ENCODE data around the gene CD74.
A peak's percentile ranks its signal among the peaks of the same experiment; 100 is the strongest.

CD74 gene

DNA sequence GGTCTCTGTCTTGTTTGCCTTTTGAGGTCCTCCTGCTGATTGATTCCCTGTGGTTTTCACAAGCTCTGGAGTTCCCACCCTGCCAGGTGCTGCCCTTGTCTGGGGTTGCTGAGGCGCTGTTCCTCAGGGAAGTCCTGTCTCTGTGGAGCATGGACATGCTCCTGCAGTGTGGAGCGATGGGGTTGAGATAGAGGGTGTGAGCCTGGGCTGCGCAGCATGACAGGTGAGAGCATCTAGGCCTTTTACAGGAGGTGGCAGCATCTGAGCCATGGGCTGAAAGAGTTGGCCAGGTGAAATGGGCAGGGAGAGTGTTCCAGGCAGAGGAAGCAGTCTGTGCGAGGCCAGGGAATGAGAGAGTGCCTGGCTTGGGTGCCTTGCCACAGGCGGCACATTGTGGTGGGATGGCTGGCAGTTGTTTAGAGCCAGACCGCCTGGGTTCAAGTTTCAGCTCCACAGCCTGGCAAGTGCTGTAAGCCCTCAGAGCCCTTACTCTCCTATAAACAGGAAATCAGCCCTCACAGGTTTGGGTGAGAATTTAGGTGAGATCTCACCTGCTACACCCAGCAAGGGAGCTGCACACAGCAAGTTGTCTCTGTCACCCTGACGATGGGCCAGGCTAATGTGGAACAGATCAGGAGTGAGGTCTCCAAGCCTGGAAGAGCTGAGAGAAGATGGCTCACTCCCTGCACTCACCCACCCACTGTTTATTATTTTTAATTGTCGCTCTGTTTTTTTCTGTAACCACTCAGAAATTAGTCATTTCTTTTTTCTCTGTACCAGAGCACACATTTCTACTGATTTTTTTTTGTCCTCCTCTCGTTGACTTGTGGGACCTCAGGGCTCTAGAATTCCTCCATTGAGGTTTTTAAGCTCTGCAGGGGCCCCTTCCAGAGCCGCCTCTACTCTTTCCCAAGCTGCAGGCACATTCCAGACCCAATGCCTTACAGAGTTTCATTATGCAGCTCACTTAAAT, 35.6 kb downstream of the CD74 start:
- Mint-ChIP-seq H3K9me3 (no peaks in the 10 kb centered on the region), H3K4me1 (peaks cover 39% of the 10 kb centered on the region), H3K27ac (peak overlapping the region; percentile 91), H3K36me3 (peaks cover 100% of the 10 kb centered on the region), H3K4me3 (no peak overlapping the region)
- DNase-seq (ENCODE audit: low spot score in 2 of 2) (no peak), ATAC-seq (peak; percentile 67)

DNA sequence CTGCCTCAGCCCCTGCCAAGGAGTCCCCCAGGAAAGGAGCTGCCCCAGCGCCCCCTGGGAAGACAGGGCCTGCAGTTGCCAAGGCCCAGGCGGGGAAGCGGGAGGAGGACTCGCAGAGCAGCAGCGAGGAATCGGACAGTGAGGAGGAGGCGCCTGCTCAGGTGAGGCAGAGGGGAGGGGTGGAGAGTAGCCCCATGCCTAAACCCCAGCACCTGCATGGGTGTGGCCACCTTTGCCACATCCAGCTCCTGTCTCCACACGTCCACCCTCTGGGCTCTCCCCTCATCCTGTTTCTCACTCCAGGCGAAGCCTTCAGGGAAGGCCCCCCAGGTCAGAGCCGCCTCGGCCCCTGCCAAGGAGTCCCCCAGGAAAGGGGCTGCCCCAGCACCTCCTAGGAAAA, 38.1 kb downstream of the CD74 start:
- Mint-ChIP-seq H3K4me3 (no peak overlapping the region), H3K27ac (peak overlapping the region; percentile 91), H3K9me3 (no peaks in the 10 kb centered on the region), H3K36me3 (peaks cover 100% of the 10 kb centered on the region), H3K4me1 (peaks cover 39% of the 10 kb centered on the region)
- DNase-seq (ENCODE audit: low spot score in 2 of 2): no peak
- no peak for ATAC-seq

DNA sequence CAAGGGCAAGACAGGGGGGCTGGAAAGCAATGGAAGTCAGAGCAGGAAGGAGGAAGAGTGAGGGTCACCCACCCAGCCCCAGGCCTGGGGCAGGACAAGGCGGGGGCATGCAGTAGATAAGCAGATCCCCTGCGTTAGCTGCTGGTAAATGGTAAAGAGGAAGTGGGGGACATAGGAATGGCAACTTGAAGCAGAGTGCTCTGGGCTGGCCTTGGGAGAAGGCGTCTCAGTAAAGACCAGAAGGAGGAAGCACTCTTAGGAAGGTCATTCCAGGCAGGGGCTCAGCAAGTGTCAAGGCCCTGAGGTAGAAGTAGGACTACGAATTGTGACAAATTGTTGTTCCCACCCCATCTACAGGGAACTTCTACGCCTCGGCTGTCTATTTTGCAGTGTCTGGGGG, 40.1 kb downstream of the CD74 start:
- peaks cover 30% of the 10 kb centered on the region for H3K4me1 Mint-ChIP-seq
- H3K4me3 Mint-ChIP-seq: no peak overlapping the region
- H3K27ac Mint-ChIP-seq: peak overlapping the region; percentile 87
- H3K9me3 Mint-ChIP-seq: no peaks in the 10 kb centered on the region
- H3K36me3 Mint-ChIP-seq: peaks cover 98% of the 10 kb centered on the region
- DNase-seq (ENCODE audit: low spot score in 2 of 2) (no peak), ATAC-seq (no peak)

DNA sequence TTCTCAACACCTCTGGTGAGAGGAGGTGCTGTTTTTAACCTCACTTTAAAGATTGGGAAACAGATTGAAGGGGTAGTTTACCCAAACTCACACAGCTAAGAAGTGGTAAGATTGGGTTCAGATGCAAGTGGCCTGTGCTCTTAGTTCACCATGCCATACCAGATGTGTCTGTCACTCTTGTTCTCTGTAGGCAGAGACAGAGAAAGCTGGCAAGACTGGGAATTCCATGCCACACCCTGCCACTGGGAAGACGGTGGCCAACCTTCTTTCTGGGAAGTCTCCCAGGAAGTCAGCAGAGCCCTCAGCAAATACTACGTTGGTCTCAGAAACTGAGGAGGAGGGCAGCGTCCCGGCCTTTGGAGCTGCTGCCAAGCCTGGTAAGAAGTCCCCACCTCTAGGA, 44.2 kb downstream of the CD74 start:
- DNase-seq (ENCODE audit: low spot score in 2 of 2) (no peak), ATAC-seq (no peak)
- no peaks in the 10 kb centered on the region for H3K9me3 Mint-ChIP-seq
- H3K4me1 Mint-ChIP-seq: peaks cover 5% of the 10 kb centered on the region
- peak overlapping the region; percentile 54 for H3K27ac Mint-ChIP-seq
- H3K4me3 Mint-ChIP-seq: no peak overlapping the region
- H3K36me3 Mint-ChIP-seq: peaks cover 98% of the 10 kb centered on the region

DNA sequence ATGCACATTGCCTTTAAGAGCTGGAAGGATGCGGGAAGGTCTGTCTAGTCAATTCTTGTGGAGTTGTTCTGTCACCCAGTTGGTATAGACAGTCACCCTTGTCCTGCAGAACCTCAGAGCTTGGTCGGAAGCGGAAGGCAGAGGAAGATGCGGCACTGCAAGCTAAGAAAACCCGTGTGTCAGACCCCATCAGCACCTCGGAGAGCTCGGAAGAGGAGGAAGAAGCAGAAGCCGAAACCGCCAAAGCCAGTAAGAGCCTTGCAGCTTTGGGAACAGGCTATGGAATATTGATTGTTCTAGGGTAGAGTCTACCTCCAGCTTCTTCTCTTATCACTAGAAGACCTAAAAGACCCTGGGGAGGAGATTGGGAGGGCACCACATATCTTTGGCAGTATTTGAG, 48.7 kb downstream of the CD74 start:
- no peak for ATAC-seq

DNA sequence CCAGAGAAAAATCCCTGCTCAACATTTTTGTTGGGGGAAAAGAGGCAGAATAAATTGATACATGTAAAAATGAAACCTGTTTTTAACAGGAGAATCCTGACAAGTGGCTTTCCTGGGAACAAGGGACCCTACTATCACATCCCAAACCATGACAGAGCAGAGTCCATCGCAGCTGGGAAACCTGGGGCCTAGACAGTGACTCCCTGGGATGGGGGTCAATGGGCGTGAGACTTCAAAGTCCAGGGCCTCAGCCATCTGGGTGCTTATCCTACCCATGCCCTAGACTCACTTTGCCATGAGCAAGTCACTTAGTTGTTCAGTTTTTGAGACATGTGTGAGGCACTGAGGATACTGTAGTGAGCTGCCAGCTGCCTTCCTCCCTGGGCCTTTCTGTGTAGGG, 49.5 kb downstream of the CD74 start:
- ATAC-seq (no peak), DNase-seq (ENCODE audit: low spot score in 2 of 2) (no peak)
- Mint-ChIP-seq H3K36me3 (peaks cover 98% of the 10 kb centered on the region), H3K27ac (peak overlapping the region; percentile 63), H3K9me3 (no peaks in the 10 kb centered on the region), H3K4me3 (no peak overlapping the region), H3K4me1 (peaks cover 46% of the 10 kb centered on the region)

More for the DNA sequence above, 48.7 kb downstream of the CD74 start:
- no peak for DNase-seq (ENCODE audit: low spot score in 2 of 2)
- Mint-ChIP-seq H3K9me3 (no peaks in the 10 kb centered on the region), H3K36me3 (peaks cover 96% of the 10 kb centered on the region), H3K4me1 (peaks cover 41% of the 10 kb centered on the region), H3K27ac (no peak overlapping the region), H3K4me3 (no peak overlapping the region)

DNA sequence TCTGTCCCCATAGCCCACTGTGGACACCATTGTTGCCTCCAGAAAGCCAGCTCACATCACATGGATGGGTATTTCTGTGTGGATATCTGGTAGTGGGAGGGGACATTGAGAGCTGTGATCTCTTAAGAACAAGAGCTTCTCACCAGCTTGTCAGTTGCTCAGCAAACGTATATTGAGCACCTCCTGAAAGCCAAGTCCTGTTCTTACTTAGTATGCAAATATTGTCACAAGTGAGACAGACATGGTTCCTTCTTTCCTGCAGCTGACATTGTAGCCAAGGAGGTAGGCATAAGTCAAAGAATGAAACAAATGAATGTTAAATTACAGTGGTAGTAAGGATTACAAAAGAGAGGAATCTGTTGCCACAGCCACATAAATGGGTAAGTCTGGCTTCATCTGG, 51.4 kb downstream of the CD74 start:
- DNase-seq (ENCODE audit: low spot score in 2 of 2): no peak
- H3K9me3 Mint-ChIP-seq: no peaks in the 10 kb centered on the region

DNA sequence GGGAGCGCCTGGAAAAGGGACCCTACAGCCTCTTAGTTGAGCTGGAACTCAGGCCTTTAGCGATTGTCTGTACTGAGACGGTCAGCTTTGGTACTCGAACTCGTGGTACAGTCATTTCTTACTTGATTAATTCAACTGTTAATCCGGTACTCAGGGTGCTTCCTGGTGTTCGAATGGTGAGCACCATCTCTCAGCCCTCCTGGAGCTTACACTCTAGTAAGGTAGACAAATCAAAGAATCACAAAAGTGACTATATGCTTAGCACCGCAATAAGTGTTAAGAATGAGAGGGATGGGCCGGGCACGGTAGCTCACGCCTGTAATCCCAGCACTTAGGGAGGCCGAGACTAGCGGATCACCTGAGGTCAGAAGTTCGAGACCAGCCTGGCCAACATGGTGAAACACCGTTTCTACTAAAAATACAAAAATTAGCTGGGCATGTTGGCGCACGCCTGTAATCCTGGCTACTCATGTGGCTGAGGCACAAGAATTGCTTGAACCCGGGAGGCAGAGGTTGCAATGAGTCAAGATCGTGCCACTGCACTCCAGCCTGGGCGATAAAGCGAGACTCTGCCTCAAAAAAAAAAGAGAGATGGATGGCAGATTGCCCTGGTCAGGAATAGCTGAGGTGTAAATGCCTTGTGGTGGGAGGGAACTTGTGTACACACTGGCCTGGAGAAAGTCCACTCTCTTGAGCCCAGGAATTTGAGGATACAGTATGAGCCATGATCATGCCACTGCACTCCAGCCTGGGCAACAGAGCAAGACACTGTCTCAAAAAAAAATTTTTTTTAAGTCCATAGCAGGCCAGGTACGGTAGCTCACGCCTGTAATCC, 54.2 kb downstream of the CD74 start:
- Mint-ChIP-seq H3K27ac (peak overlapping the region; percentile 93), H3K4me1 (peaks cover 52% of the 10 kb centered on the region), H3K36me3 (peaks cover 55% of the 10 kb centered on the region), H3K9me3 (no peaks in the 10 kb centered on the region), H3K4me3 (peak overlapping the region; percentile 83)
- DNase-seq (ENCODE audit: low spot score in 2 of 2) (no peak), ATAC-seq (peak; percentile 4)

More for the DNA sequence above, 51.4 kb downstream of the CD74 start:
- H3K4me3 Mint-ChIP-seq: no peak overlapping the region
- peaks cover 57% of the 10 kb centered on the region for H3K4me1 Mint-ChIP-seq
- H3K36me3 Mint-ChIP-seq: peaks cover 83% of the 10 kb centered on the region
- peak overlapping the region; percentile 63 for H3K27ac Mint-ChIP-seq
- ATAC-seq: no peak

DNA sequence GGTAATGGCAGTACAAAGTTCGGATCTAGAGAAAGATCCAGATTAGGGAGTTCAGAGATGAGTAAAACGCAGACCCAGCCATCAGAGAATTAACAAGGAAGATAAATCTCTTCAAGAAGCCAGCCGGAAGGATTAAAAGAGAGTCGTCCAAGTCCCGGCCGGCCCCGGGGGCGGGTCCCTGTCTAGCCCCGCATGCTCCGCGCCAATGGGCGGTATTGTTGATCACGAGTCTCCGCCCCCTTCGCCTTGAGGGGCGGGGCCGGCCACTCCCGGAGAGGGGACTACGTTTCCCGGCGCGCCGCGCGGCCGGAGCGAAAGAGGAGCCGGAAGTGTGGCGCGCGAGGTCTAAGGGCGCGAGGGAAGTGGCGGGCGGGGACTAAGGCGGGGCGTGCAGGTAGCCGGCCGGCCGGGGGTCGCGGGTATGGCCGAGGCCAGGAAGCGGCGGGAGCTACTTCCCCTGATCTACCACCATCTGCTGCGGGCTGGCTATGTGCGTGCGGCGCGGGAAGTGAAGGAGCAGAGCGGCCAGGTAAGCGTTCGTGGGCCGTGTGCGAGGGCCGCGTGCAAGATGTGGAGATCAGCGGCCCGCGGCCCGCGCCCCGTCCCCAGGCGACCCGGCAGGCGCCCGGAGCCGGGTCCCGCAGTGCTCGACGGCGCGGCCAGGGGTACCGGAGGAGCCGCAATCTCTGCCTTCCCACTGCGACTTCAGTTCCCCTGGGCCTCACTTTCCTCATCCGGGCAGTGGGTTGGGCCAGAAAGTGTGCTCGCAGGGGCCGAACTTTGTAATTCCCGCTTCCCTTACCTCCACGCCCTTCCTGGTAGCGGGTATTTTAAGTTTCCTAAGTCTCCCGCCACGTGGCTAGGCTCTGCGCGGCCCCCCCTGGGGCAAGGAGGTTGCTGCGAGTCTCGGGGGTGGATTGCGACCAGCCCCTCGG, 55.1 kb downstream of the CD74 start, which contains the start of gene TCOF1:
Gene TCOF1, plus strand, starts transcription at position 372 of the 935 bp plus-strand sequence. Its CDS starts 50 bp downstream, at position 422.
- Mint-ChIP-seq H3K4me1 (peaks cover 45% of the 10 kb centered on the region), H3K9me3 (no peaks in the 10 kb centered on the region), H3K4me3 (peak within 1 kb of the TSS; percentile 83), H3K36me3 (peaks cover 46% of the 10 kb centered on the region), H3K27ac (peak within 1 kb of the TSS; percentile 93)
- ATAC-seq (peak; percentile 97), DNase-seq (ENCODE audit: low spot score in 2 of 2) (peak; percentile 97 to 98)

DNA sequence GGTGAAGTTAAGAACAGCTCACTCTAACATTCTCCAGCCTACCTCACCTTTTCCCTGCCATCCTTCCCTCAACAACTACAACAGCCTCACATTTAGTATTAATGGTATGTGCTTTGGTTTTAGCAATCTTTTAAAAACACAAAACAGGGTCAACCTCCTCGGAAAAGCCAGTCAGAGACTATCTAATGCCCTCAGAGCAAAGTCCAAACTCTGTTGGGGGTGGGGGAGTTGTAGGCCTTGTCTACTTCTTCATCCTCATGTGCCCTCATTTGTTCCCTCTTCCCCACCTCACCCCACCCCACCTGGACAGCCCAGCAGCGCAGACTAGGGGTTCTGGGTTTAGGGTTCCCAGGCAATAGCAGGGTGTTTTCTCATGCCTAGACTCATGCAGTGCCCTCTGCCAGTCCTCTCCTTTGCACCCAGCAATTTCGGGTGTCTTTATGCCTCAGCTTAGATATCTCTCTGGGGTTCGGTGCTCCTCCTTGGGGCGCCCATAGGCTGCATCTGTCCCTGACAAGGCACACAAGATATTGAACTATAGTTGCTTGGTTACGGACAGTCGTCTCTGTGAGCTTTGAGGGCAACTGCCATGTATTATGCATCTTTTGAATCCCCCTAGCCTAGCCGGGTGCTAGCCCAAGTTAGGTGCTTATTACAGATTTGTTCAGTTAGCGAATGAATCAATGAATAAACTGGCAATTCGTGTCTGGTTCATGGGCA, 56.0 kb downstream of the CD74 start:
- no peaks in the 10 kb centered on the region for H3K9me3 Mint-ChIP-seq
- peak overlapping the region; percentile 93 for H3K27ac Mint-ChIP-seq
- peak overlapping the region; percentile 83 for H3K4me3 Mint-ChIP-seq
- H3K36me3 Mint-ChIP-seq: peaks cover 37% of the 10 kb centered on the region
- DNase-seq (ENCODE audit: low spot score in 2 of 2) (no peak), ATAC-seq (no peak)
- H3K4me1 Mint-ChIP-seq: peaks cover 36% of the 10 kb centered on the region

DNA sequence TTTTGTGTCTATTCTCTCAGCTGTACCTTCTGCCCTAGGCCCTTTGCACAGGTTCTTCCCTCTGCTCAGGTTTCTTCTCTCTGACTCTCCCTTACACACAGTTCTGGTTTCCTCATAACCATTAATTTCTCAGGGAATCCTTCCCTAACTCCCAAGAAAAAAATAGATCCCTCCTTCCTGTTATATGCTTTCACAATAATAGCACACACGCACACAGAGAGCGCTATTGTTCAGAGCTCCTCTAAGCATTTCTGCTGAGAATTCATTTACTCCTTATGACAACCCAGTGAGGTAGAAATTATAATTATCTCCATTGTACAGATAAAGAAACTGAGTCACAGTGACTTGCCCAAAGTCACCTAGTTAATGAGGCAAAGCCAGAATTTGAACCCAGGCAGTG, 56.9 kb downstream of the CD74 start:
- Mint-ChIP-seq H3K36me3 (peaks cover 28% of the 10 kb centered on the region), H3K27ac (no peak overlapping the region), H3K4me1 (peaks cover 35% of the 10 kb centered on the region), H3K9me3 (no peaks in the 10 kb centered on the region), H3K4me3 (no peak overlapping the region)
- ATAC-seq (no peak), DNase-seq (ENCODE audit: low spot score in 2 of 2) (no peak)

DNA sequence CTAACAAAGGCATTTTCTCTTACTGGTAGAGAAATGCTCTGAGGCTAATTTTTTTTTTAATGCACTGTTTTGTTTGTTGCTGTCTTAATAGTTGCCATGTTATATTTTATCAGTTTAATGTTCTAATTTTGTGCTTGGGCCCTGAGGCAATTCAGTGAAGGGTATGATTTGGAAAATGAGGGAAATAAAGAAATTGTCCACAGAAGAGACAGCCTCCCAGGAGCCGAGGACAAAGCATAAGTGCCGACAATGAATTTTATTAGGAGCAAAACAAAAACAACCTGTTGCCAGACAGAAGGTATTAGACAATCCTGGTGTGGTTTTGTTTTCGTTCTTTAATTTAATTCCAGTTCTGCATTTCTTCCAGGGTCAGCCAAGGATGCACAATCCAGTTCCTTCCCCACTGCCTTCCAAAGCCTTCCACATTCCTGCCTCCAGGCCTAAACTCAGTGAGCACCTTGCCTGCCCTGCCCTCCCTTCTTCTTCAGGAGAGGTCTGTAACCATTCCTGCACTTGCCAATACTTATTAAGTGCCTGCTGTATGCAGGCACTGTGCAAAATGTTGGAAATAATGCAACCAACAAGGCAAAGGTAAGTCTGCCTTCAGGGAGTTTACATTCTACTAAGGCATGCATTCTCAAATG, 59.6 kb downstream of the CD74 start:
- peaks cover 3% of the 10 kb centered on the region for H3K36me3 Mint-ChIP-seq
- no peak for DNase-seq (ENCODE audit: low spot score in 2 of 2)
- no peak overlapping the region for H3K4me3 Mint-ChIP-seq
- no peak for ATAC-seq
- peak overlapping the region; percentile 1 for H3K27ac Mint-ChIP-seq
- no peaks in the 10 kb centered on the region for H3K9me3 Mint-ChIP-seq
- H3K4me1 Mint-ChIP-seq: peaks cover 20% of the 10 kb centered on the region

DNA sequence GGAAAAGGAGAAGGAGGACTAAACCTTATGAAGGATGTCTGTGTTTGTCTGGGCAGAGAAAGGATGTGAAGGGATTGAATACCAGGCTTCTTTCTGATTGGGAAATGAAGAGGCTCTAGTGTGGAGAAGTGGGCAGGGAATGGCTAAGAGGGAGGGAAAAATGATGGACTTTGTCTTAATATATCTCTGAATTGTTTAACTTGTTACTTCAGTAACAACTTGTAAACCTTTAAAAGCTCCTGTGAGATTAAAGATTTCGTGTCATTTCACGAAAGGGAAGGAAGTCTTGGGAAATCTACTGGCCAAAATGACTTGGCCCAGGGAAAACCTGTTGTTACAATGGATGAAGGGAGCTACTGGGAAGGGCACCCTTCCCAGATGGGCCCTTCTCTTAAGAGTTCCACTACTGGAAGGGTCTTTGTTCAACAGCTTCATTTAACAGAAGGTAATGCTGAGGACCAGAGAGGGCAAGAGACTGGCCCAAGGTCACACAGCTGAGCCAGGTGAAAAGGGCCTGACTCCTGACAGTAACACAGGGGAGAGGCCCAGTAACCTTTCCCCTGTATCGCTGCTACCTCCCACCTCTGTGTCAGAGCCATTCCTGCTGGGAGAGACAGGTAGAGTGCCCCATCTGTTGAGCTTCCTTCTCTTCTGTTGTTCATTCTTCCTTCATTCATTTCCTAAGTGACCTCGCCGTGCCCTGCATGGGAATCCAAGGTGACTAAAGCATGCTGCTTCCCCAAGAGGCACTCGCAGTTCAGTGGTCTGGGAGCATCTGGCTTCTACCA, 60.3 kb downstream of the CD74 start:
- Mint-ChIP-seq H3K4me1 (peaks cover 20% of the 10 kb centered on the region), H3K4me3 (no peak overlapping the region), H3K27ac (no peak overlapping the region), H3K9me3 (no peaks in the 10 kb centered on the region), H3K36me3 (no peaks in the 10 kb centered on the region)
- DNase-seq (ENCODE audit: low spot score in 2 of 2) (no peak), ATAC-seq (no peak)

All from stimulated activated effector memory CD8-positive, alpha-beta T cell treated with anti-CD3 and anti-CD28 coated beads, Interleukin-12 subunit alpha, Interleukin-12 subunit beta, amount 100 ng/mL, for 72 hours (primary cell).